ENCODE data around the gene CCDC175.

GRCh38 chr14:59484639-59485175 lies 91.9 kb downstream of the CCDC175 start:
- TF ChIP-seq SNAI2 (CRISPR knock-in tag; IDR thresholded peaks at IDR 0.05) (no peak), CREB5 (CRISPR knock-in tag; IDR thresholded peaks at IDR 0.05; ENCODE audit: low read depth) (no peak), ARNTL (CRISPR knock-in tag; IDR thresholded peaks at IDR 0.05; ENCODE audit: borderline replicate concordance, low read depth) (no peak), ZFP30 (CRISPR knock-in tag; IDR thresholded peaks at IDR 0.05) (no peak), ZNF8 (CRISPR knock-in tag; IDR thresholded peaks at IDR 0.05) (no peak), PATZ1 (CRISPR knock-in tag; IDR thresholded peaks at IDR 0.05; ENCODE audit: borderline replicate concordance) (no peak), ZFP3 (CRISPR knock-in tag; IDR thresholded peaks at IDR 0.05) (no peak), CSDC2 (CRISPR knock-in tag; IDR thresholded peaks at IDR 0.05) (no peak), CSRNP3 (CRISPR knock-in tag; IDR thresholded peaks at IDR 0.05) (no peak), PPARA (CRISPR knock-in tag; IDR thresholded peaks at IDR 0.05; ENCODE audit: borderline replicate concordance) (no peak), RARB (CRISPR knock-in tag; IDR thresholded peaks at IDR 0.05) (no peak), POU6F1 (CRISPR knock-in tag; IDR thresholded peaks at IDR 0.05; ENCODE audit: borderline replicate concordance, low read depth) (no peak), TSHZ2 (CRISPR knock-in tag; IDR thresholded peaks at IDR 0.05) (no peak), ZNF565 (CRISPR knock-in tag; conservative IDR thresholded peaks at IDR 0.05; ENCODE audit: low read depth) (no peak)
